Activated CD4-positive, CD25-positive, alpha-beta regulatory T cell treated with anti-CD3 and anti-CD28 coated beads, Interleukin-2, amount 50 U/mL, for 24 hours (primary cell): Measurements from ENCODE around the gene CCDC14.

ENCODE experiments used
- ATAC-seq, 2 donors: fragments of 150-1000 bp; cut with Tn5 transposase; one replicate each; pipeline ENCODE4 v1.10.0; 2021; ENCODE audit warnings: mild to moderate bottlenecking in 1 of 2, moderate library complexity in 1 of 2

The CCDC14 gene

DNA sequence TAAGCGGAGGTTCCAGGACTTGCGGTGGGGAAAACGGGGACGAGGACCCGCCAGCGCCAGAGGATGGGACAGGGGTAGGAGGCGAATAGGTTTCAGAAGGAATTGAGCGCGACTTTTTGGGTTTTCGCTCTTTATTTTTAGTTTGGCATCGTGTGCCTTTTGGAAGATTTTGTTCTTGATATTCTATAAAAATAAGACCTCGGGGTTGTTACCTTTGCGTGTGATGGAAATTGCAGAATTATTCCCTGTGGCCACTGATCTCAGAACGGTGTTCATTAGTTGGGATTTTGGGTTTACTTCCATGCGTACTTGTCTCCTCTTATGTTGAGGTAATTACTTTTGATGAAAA, 453 bp upstream of the CCDC14 start:
- ATAC-seq, result no peak

- ATAC-seq, result no peak
These were observed 7.3 kb downstream of the CCDC14 start for GRCh38 chr3:123953735-123954134.

DNA sequence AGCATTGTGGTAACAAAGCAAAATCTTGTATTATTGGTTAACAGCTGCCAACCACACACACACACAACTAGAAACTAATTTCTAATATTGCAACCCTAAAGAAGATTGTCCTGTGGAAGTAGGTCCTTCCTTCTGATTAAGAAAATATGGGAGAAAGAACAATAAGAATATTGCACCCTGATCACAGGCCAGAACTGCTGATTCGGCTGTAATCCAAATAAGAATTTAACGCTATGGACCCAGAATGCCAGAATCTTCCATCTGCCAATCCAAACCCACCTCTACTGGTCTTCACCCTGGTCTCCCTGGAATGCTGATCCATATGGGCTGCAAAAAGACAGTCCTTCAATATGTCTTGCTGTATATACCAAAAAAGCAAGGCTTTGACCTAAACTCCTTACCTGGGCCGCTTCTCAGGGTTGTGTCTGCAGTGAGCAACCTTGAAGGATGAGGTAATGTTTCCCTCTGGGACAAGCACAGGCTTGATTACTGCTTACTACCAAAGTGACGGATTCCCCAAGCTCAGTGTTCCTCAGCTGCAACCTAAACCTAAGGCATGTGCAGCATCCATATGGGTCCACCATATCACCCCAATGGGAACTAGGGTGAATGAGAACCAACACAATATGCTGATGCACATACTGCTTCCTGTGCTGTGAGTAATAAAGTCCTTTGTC, 8.0 kb downstream of the CCDC14 start:
- no peak for ATAC-seq

DNA sequence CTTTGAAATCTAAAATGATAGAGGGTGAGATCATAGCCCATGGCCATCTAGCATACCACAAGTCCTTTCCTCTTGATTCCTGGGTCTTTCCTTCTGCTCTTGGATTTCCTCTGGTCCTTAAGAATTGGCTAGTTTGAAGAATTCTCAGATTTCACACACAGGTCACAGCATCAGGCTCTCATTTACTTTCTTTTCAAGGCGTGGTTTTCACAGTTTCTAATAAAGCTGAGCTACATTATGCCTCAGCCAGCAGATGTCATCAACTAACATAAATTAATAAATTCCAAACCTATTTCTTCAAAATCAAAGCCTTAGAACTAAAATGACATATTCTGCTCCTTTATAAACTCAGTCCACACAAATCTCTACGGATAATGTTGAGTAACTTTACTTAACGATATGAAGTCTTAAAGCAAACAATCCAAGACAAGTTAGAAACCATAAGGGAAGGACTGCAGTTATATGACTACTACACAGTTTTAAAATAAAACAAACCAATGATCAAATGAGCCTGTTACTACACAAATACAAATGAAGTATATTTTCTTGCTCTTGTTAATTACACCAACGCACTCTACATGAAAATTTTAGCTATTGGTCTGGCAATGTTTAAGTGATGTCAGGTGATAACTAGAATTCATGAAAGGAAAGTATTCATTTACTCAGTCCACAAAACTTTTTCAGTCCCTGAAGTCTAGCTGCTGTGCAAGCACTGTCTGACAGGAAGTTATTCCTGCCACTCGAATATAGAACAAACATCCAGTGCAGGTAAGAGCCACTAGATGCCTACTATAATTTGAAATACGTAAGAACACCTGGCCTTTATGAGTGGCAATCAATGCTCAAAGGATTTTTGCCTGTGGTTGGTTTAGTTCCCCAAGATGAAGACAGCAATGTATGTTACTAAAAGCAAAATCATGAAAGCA, 9.2 kb downstream of the CCDC14 start:
- ATAC-seq, result no peak

GRCh38 chr3:123949641-123950040, 11.4 kb downstream of the CCDC14 start:
- no peak for ATAC-seq

DNA sequence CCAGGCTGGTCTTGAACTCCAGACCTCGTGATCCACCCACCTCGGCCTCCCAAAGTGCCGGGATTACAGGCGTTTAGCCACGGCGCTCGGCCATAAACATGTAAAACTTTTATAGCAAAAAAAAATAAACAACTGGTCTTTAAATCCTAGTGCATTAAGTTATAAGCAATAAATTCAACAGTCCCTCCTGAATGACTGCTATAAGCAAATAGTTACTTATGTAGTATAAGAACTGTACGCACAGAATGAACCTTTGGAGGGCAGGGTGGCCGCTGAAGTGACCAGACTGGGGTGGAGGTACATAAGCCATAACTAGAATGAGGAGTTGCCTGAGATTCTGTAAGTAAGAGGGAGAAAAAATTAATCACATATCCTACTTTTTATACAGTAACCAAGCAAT, 12.6 kb downstream of the CCDC14 start:
- no peak for ATAC-seq

DNA sequence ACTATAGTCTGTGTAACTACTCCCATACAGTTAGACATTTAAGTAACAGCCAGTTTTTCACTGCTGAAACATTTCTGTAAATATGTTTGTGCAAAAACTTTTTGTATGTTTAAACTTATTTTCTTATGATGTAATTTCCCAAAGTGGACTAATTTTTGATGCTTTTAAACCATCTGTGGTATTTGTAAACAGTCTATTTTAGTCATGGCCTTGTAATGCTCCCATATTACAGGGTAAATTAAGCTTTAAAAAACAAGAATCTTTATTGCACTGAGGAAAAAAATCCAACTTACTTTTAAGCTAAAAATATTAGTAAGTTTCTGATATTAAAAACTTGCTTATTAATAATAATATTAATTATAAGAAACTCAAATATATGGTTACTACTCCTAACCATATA, 13.5 kb downstream of the CCDC14 start:
- no peak for ATAC-seq

DNA sequence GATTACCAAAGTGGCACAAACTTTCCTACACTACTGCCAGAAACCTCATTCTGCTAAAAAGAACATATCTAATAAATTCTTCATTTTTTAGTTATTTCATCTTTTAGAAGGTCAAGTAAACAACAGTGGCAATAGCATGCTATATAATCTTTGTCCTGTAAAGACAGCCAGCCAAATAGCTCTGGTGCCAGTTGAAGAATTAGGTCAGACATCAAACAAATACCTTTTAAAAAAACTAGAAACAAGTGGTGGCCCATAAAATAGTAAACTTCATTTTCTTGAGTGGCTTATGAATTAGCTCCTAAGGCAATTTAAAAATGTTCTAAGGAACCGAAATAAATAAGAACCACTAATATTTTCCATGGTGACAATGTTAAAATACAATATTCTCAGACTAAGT, 19.5 kb downstream of the CCDC14 start:
- ATAC-seq, result no peak

DNA sequence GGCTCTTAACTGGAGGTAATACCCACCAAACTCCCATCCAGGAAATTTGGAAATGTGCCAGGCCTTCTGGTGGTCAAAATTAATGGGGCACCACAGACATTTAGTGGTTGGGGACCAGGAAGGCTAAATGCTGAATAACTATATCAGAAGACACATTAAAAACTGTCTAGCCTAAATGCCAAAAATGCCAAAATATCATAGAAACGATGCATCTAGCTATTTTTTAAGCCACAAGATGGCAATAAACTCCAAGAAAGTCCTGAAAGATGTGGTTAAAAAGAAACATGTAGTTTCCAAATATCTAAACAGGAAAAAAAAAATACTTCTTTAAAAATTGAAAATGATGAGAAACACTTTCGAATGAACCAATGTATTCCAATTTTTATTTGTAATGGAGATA, 19.9 kb downstream of the CCDC14 start:
- ATAC-seq, result no peak

DNA sequence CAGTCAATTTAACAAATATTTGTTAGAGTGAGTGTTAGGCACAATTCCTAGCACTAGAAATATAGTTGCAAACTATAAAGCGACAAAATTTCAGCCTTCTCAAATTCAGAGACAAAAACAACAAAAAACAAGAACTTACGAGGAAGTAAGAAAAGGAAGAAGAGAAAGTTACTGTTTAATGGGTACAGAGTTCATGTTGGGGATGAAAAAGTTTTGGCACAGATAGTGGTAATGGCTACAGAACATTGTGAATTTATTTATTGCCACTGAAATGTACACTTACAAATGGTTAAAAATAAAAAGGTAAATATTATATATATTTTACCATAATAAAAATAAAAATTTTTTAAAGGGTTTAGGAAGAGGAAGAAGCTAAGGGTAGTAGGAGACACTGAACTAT, 21.3 kb downstream of the CCDC14 start:
- ATAC-seq, result no peak

DNA sequence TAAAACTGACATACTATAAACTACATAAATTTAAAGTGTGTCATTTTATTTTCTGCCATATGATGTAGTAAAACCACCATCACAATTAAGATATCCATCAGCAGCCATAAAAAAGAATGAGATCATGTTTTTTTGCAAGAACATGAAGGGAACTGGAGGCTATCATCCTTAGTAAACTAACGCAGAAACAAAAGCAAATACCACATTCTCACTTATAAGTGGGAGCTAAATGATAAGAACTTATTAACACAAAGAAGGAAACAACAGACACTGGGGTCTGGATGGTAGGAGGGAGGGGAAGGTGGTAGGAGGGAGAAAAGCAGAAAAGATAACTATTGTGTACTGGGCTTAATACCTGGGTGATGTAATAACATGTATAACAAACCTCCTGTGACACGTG, 24.6 kb downstream of the CCDC14 start:
- ATAC-seq, result no peak

DNA sequence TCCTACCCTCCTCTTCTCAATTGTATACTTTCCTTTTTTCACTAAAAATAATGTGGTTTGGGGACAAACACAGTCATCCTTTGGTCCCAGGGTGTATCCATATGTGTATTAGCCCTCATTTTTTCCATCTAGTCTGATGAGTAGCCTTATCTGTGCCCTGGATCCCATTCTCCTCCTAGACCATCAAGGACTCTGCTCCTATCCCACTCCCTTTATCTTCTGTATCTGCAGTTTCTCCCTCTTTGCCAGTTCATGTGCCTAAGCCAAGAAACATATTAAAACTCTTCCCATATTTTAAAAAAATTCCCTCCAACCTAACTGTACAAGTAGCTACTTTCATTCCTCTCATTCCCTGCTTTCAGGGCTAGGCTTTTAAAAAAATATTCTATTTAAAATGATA, 25.2 kb downstream of the CCDC14 start:
- ATAC-seq, result no peak

- no peak for ATAC-seq
These were observed 26.8 kb downstream of the CCDC14 start for GRCh38 chr3:123934250-123934649.

DNA sequence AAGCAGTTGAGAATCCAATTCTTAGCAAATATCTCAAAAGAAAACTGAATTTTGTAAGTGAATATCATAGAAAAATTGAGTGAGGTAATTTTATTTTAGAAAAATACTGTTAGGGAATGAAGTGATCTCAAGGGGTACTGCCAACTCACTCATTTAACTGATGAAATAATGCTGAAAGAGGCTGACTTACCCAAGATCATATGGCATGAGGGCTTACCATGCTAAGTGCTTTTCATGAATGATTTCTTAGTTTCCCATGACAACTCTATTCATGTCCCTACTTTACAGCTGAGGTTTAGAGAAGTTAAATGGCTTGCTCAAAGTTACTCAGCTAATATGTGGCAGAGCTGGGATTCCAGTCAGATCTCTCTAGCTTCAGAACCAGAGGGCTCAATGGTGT, 30.6 kb downstream of the CCDC14 start:
- no peak for ATAC-seq

GRCh38 chr3:123929325-123929724, 31.7 kb downstream of the CCDC14 start:
- ATAC-seq, result no peak

- no peak for ATAC-seq
These were observed 34.6 kb downstream of the CCDC14 start for GRCh38 chr3:123926396-123926795.

DNA sequence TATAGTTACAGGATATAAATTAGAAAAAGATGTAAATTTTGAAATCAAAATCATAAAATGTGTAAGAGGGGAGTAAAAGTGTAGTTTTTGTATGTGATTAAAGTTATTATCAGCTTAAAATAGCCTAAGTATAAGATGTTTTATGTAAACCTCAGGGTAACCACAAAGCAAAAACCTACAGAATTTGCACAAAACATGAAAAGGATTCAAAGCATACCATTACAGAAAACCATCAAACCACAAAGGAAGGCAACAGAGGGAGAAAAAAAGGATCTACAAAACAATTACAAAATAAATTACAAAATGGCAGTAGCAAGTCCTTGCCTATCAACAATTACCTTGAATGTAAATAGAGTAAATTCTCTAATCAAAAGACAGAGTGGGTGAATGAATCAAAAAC, 40.2 kb downstream of the CCDC14 start:
- ATAC-seq, result no peak

DNA sequence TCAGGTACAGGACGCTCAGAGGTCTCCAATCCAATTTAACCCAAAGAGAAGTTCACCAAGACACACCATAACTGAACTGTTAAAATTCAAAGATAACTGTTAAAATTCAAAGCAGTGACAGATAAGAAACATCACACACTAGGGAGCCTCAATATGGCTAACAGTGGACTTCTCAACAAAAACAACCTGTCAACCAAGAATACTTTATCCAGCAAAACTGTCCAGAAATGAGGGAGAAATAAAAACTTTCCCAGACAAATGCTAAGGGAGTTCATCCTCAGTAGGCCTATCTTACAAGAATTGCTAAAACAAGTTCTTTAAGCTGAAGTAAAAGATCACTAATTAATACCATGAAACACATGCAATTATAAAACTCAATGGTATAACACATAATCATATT, 40.6 kb downstream of the CCDC14 start:
- no peak for ATAC-seq

DNA sequence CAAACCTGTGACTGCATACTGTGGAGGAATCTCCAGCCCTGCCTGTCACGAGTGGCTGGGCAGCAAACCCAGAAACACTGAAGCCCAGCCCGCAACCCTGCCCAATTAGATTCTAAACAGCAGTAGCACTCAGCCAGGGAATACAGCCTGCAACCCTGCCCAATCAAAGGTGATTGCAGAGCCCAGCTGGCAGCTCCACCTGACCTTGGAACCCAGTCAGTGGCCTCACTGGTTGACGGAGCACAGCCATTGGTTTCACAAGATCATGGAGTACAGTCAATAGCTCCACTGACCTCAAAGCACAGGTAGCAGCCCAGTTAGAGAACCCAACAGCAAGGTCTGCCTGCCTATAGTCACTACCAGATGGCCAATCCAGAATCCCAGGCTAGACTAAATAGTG, 41.7 kb downstream of the CCDC14 start:
- ATAC-seq, result no peak

- no peak for ATAC-seq
These were observed 46.2 kb downstream of the CCDC14 start for GRCh38 chr3:123914829-123915228.

DNA sequence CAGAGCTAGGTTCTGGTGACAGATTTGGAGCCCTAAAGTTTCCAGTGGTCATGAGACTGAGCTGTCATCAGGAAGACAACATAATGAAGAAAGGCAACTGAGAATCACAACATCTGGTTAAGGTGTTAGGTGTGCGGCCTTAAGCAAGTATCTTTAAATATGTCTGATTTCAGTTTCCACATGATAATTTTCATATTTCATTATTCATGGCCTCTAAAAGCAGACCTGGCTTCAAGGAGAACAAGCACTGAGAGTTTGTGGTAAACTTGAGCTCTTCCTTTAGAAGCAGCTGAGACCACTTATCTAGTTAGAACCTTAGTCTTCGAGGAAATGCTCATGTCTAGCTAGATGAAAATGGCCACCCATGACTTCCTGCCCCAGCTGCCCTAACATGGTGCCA, 51.2 kb downstream of the CCDC14 start:
- no peak for ATAC-seq

GRCh38 chr3:123907720-123908119, 53.3 kb downstream of the CCDC14 start:
- ATAC-seq, result no peak

- no peak for ATAC-seq
These were observed 61.6 kb downstream of the CCDC14 start for GRCh38 chr3:123899300-123899865.

DNA sequence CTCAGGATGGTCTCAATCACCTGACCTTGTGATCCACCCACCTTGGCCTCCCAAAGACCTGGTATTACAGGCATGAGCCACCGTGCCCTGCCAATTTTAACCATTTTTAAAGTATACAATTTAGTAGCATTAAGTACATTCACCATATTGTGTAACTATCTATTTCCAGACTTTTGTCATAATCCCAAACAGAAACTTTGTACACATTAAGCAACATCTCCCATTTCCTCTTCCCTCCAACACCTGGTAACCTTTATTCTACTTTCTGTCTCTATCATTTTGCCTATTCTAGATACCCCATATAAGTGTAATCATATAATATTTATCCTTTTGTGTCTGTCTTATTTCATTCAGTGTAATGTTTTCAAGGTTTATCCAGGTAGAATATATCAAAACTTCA, 68.0 kb downstream of the CCDC14 start:
- no peak for ATAC-seq
